ENCODE data around the gene CARS2.

Gene CARS2

DNA sequence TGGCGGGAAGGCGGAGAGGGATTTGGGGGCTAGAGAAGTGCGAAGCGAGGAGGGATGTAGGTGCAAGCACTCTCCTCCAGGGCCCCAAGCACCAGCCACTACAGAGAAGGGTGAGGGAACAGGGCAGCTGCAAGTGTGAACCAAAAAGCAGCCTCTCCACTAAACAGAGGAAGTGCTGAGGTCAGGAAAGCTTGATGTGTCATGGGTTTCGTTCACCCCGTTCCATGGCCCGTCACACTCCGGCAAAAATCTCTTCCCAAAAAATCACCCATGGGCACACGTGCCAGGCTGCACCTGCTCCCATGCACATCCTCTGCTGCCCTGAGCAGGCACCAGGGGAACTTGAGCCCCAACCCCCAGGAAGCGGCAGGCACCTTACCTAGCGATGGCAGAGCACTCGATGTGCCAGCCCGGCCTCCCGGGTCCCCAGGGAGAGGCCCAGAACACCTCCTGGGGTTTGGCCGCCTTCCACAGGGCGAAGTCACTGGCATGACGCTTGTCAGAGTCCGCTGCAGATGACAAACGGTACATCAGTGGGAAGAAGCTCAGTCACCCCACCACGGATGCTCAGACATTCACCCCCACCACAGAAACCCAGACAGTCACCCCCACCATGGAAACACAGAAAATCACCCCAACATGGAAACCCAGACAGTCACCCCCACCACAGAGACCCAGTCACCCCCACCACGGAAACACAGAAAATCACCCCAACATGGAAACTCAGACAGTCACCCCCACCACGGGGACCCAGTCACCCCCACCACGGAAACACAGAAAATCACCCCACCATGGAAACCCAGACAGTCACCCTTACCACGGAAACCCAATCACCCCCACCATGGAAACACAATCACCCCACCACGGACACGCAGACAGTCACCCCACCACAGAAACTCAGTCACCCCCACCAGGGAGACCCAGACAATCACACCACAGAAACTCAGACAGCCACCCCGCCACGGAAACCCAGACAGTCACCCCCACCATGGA is 29.0 kb downstream of the CARS2 start:
- TF ChIP-seq, protein P1, sequence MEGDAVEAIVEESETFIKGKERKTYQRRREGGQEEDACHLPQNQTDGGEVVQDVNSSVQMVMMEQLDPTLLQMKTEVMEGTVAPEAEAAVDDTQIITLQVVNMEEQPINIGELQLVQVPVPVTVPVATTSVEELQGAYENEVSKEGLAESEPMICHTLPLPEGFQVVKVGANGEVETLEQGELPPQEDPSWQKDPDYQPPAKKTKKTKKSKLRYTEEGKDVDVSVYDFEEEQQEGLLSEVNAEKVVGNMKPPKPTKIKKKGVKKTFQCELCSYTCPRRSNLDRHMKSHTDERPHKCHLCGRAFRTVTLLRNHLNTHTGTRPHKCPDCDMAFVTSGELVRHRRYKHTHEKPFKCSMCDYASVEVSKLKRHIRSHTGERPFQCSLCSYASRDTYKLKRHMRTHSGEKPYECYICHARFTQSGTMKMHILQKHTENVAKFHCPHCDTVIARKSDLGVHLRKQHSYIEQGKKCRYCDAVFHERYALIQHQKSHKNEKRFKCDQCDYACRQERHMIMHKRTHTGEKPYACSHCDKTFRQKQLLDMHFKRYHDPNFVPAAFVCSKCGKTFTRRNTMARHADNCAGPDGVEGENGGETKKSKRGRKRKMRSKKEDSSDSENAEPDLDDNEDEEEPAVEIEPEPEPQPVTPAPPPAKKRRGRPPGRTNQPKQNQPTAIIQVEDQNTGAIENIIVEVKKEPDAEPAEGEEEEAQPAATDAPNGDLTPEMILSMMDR (IDR thresholded peaks at IDR 0.05), result no peak

DNA sequence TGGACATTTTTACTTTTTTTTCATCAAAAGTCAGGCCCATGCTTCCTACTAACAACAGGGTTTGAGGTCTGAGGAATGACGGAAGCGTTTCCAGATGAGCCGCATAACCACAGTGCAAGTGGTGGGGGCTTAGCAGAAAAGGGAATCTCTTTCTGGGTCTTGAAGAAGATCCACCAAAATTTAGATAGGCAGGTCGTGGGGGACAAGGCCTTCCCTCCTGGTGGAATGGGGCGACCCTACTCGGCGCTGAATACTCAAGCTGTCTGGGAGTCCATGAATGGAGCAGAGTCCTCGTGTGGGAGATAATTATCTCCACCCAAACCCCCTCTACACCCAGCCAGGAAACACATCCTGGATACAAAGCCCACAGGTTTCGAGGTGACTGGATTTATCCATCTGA is 36.9 kb downstream of the CARS2 start:
- TF ChIP-seq, protein P1 (IDR thresholded peaks at IDR 0.05), result no peak

DNA sequence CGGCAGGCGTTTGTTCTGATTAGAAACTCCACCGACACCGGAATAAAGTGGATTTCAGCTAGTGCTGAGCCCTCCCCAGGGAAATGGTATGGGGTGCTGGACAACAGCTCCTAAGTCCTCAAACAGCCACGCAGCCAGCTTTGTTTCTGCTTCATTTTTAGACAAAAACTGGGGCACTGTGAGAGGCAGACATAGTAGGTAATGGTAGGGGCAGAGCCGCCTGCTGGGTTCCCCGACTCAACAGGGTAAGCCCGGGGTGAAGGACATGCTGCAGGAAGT is 39.7 kb downstream of the CARS2 start:
- TF ChIP-seq, protein P1 (IDR thresholded peaks at IDR 0.05), result no peak

DNA sequence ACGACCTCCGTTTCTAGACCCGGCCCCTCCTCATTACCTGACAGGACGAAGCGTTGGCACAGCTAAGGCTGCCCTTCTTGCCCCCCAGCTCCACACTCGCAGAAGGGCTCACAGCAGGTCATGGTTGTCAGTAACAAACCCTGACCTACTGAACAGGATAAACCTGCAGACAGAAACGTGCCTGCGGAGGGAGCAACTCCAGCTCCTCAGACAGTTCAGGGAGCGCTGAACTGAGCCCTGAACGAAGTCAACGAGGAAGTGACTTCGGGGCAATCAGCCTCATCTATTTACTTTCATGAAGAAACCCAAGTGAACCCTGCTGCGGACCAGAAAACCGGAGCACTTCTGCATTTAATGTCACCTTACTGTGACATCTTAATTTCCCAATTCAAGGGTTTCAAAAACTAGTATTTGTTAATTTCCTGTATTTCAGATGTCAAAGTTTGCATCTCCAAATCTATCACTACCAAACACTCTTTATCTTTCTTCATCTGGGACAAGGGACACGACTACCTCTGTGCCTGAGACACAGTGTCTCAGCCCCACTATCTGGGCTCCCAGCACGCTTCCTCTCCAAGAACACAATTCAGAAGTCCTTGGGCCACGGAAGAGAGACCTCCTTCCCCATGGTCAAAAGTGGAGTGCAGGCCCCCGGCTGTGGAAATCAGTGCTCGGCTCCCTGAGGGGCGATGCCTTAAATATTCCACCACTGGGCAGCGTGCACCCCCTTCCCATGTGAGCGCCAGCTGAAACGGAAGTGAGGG is 40.2 kb downstream of the CARS2 start:
- TF ChIP-seq, protein P1 (IDR thresholded peaks at IDR 0.05), result no peak

DNA sequence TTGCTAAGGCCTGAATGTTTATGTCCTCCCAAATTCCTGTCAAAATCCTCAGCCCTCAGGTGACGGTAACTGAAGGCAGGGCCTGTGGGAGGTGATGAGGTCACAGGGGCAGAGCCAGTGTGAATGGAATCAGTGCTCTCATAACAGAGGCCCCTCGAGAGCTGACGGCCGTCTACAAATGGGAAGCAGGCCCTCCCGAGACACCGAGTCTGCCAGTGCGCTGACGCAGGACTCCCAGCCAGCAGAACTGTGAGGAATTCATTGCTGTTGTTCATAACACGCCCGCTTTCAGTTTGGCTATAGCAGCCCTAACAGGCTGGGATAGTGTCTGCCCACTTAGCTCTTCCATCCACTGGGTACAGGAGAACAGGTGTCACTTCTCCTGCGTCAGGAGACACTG is 41.2 kb downstream of the CARS2 start:
- TF ChIP-seq, protein P1 (IDR thresholded peaks at IDR 0.05), result no peak

DNA sequence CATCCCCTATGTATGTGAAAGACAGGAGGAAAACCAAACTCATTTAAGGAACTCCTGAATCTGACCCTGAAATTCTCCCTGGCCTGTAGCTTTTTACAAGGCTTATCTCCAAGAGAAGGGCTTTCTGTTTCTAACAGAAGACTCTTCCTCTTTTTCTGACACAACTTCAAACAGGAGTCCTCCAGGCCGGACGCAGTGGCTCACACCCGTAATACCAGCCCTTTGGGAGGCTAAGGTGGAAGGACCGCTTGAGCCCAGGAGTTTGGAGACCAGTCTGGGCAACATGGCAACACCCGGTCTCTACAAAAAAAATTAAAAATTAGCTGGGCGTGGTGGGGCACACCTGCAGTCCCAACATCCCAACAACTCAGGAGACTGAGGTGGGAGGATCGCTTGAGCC is 41.9 kb downstream of the CARS2 start:
- TF ChIP-seq, protein P1 (IDR thresholded peaks at IDR 0.05), result no peak

DNA sequence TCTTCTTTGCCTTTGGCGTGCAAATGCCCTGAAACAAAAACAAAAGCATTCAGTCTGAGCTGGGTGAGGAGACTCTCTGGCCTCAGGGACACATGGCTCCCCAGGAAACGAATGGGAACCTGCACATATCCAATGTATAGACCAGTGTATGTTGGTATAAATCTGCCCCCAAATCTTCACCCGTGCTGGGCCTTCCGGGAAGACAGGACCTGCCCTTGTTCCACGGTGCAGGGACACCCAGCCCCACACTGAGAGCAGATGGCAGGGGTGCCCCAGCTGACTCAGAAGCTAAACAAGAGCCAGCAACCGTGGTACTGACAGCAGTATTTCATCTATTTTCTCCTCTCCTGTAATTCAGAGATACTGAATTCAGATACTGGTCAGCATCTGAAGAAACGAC is 42.4 kb downstream of the CARS2 start:
- TF ChIP-seq, protein P1 (IDR thresholded peaks at IDR 0.05), result no peak
